ENCODE measurements around the gene C20orf202. TPM values are rescaled to one million over a fixed set of nuclear protein-coding genes. Genes with fewer than 3 reads are reported as not detected.

C20orf202 gene
- polyA plus RNA-seq, 3 donors = 0.12 TPM; not detected in 2

DNA sequence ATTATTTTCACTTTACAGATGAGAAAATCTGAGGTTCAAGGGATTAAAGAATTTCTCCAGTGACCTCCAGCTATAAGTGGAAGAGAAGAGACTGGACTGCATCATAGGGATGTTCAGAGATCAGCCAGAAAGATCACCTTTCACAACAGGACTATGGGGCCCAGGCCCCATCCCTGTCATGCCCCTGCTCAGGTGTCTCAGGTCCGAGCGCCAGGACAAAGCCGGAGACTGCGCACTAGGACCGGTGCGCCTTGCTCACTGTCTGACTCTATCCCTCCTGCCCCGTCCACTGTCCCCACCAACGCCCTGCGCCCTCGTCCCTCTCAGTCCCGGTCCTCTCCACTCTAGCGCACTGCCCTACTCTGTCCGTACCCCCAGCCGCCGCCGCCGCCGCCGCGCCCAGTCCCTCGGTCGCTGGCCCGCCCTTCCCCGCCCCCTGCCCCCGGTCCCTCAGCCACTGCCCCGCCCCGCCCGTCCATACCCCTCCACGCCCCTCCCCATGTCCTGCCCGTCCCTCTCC lies 22.1 kb downstream of the C20orf202 start:
- H4K20me1 ChIP-seq (ENCODE audit: insufficient read depth, low read length) = no peaks in the 10 kb centered on the region
- H3K27ac ChIP-seq (ENCODE audit: low read depth in 1 of 2, low read length in 2 of 2) = no peak overlapping the region
- H3K27me3 ChIP-seq (ENCODE audit: control insufficient read depth in 2 of 2, insufficient read depth in 2 of 2, low read length in 2 of 2) = peaks cover 40 to 53% of the 10 kb centered on the region in 2 donors
- H3K36me3 ChIP-seq (replicated peaks in 1 of 2; ENCODE audit: control insufficient read depth in 1 of 2, insufficient read depth in 2 of 2, low read length in 2 of 2) = no peaks in the 10 kb centered on the region
- intact Hi-C loops (cut with micrococcal nuclease) = no loop called here
- peak overlapping the region in 1 of 3 experiments; percentile 34 for H3K4me3 ChIP-seq (replicated peaks in 1 of 3; ENCODE audit: low read depth in 2 of 3, low read length in 3 of 3)
- Mint-ChIP-seq H3K27me3 (ENCODE audit: low read depth in 3 of 3) (peaks cover 34 to 58% (median 38%) of the 10 kb centered on the region in 3 donors), H3K4me3 (peak overlapping the region; percentile 70 to 80), H3K9me3 (peaks cover 3 to 36% (median 15%) of the 10 kb centered on the region in 7 donors), H3K36me3 (peaks cover 0 to 2% of the 10 kb centered on the region in 2 donors), H3K4me1 (peaks cover 16% of the 10 kb centered on the region), H3K27ac (no peak overlapping the region)
- TF ChIP-seq, protein P1, sequence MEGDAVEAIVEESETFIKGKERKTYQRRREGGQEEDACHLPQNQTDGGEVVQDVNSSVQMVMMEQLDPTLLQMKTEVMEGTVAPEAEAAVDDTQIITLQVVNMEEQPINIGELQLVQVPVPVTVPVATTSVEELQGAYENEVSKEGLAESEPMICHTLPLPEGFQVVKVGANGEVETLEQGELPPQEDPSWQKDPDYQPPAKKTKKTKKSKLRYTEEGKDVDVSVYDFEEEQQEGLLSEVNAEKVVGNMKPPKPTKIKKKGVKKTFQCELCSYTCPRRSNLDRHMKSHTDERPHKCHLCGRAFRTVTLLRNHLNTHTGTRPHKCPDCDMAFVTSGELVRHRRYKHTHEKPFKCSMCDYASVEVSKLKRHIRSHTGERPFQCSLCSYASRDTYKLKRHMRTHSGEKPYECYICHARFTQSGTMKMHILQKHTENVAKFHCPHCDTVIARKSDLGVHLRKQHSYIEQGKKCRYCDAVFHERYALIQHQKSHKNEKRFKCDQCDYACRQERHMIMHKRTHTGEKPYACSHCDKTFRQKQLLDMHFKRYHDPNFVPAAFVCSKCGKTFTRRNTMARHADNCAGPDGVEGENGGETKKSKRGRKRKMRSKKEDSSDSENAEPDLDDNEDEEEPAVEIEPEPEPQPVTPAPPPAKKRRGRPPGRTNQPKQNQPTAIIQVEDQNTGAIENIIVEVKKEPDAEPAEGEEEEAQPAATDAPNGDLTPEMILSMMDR (IDR thresholded peaks at IDR 0.05) = no peak
- DNase-seq = no peak
- no peak overlapping the region for H2AFZ ChIP-seq (ENCODE audit: insufficient read depth, low read depth, low read length, poor library complexity, severe bottlenecking)
- no peak overlapping the region for H3K9ac ChIP-seq (ENCODE audit: insufficient read depth, low read length, poor library complexity, severe bottlenecking)
- WGBS (ENCODE audit: insufficient coverage) = 9% methylated on average over 11 of the region's 30 CpGs
- no peaks in the 10 kb centered on the region for H3K9me3 ChIP-seq (replicated peaks in 1 of 2; ENCODE audit: control insufficient read depth in 1 of 2, insufficient read depth in 1 of 2, low read length in 2 of 2)
- H3K4me1 ChIP-seq (ENCODE audit: control insufficient read depth in 1 of 2, insufficient read depth in 2 of 2, low read length in 2 of 2) = peaks cover 14 to 17% of the 10 kb centered on the region in 2 donors
- H3K4me2 ChIP-seq (replicated peaks; ENCODE audit: extremely low read depth, low read length, poor library complexity, severe bottlenecking) = peak overlapping the region; percentile 35
- H3K79me2 ChIP-seq (ENCODE audit: insufficient read depth, low read length) = no peaks in the 10 kb centered on the region

DNA sequence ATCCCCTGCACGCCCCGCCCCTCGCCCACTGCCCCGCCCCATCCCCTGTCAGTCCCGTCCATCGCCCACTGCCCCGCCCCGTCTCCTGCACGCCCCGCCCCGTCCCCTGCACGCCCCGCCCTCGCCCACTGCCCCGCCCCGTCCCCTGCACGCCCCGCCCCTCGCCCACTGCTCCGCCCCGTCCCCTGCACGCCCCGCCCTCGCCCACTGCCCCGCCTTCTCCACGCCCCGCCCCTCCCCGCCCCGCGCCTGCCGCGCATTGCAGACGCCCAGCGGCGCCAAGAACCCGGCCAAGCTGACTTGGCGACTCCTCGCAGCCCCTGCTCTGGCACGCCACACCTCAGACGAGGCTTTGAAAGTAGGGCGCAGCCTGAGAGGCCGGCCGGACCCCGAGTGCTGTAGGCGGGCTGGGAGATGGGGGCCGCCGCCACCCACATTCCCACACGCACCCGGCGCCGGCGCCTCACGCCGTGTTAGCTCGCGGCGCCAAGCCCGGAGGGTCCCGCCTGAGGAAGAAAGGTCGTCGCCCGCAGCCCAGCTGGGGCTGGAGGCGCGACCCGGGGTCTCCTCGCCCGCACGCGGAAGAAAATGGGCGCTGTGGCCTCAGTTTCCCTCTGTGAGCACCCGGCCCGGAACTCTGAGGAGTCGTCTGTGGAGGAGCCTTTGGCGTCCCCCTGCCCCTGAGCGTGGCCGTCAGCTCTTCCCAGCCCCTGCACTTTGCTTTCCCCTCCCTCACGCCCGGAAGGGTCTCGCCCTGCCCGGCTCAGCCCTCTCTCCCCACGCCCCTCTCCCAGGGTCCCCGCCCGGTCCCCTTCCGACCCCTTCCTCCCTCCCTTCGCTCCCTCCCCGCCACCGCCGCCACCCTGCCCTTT lies 22.8 kb downstream of the C20orf202 start, which contains the start of gene RAD21L1:
TSS of gene RAD21L1 (plus strand) at position 262 of the 872 bp plus-strand sequence. CDS start 2,410 bp downstream, outside the sequence.
- Mint-ChIP-seq H3K27me3 (ENCODE audit: low read depth in 3 of 3) (peaks cover 39 to 65% (median 42%) of the 10 kb centered on the region in 3 donors), H3K4me3 (peak within 1 kb of the TSS; percentile 70 to 87), H3K9me3 (peaks cover 3 to 36% (median 15%) of the 10 kb centered on the region in 7 donors), H3K27ac (no peak within 1 kb of the TSS), H3K4me1 (peaks cover 16% of the 10 kb centered on the region), H3K36me3 (peaks cover 0 to 2% of the 10 kb centered on the region in 2 donors)
- Histone ChIP-seq H3K4me2 (replicated peaks; ENCODE audit: extremely low read depth, low read length, poor library complexity, severe bottlenecking) (peak within 1 kb of the TSS; percentile 96), H2AFZ (ENCODE audit: insufficient read depth, low read depth, low read length, poor library complexity, severe bottlenecking) (peak within 1 kb of the TSS; percentile 83), H3K27me3 (ENCODE audit: control insufficient read depth in 2 of 2, insufficient read depth in 2 of 2, low read length in 2 of 2) (peaks cover 45 to 60% of the 10 kb centered on the region in 2 donors), H3K9me3 (replicated peaks in 1 of 2; ENCODE audit: control insufficient read depth in 1 of 2, insufficient read depth in 1 of 2, low read length in 2 of 2) (no peaks in the 10 kb centered on the region), H3K4me3 (replicated peaks in 1 of 3; ENCODE audit: low read depth in 2 of 3, low read length in 3 of 3) (peak within 1 kb of the TSS; percentile 38 to 80 (median 42)), H4K20me1 (ENCODE audit: insufficient read depth, low read length) (no peaks in the 10 kb centered on the region), H3K4me1 (ENCODE audit: control insufficient read depth in 1 of 2, insufficient read depth in 2 of 2, low read length in 2 of 2) (peaks cover 14 to 17% of the 10 kb centered on the region in 2 donors), H3K9ac (ENCODE audit: insufficient read depth, low read length, poor library complexity, severe bottlenecking) (peak within 1 kb of the TSS; percentile 65), H3K27ac (ENCODE audit: low read depth in 1 of 2, low read length in 2 of 2) (no peak within 1 kb of the TSS), H3K79me2 (ENCODE audit: insufficient read depth, low read length) (no peaks in the 10 kb centered on the region), H3K36me3 (replicated peaks in 1 of 2; ENCODE audit: control insufficient read depth in 1 of 2, insufficient read depth in 2 of 2, low read length in 2 of 2) (no peaks in the 10 kb centered on the region)
- peak; percentile 20 to 68 (median 50) for DNase-seq
- TF ChIP-seq, protein P1 (IDR thresholded peaks at IDR 0.05) = no peak
- under 1% methylated on average over 66 of the region's 88 CpGs for WGBS (ENCODE audit: insufficient coverage)
- intact Hi-C loops (cut with micrococcal nuclease) = no loop called here
